Neutrophil (primary cell): Measurements from ENCODE around the gene APRT.

Experiments used
- H3K27ac ChIP-seq: fragments of 200-600 bp; sonication (generic); 2 replicates; pipeline ENCODE4 v1.5.1; 2016; ENCODE audit warnings: mild to moderate bottlenecking, moderate library complexity
- H3K27me3 ChIP-seq: fragments of 200-600 bp; sonication (generic); 2 replicates; pipeline ENCODE4 v1.6.0; 2016; ENCODE audit warnings: mild to moderate bottlenecking
- H3K36me3 ChIP-seq: fragments of 200-600 bp; sonication (generic); 2 replicates; pipeline ENCODE4 v1.5.1; 2017
- H3K4me1 ChIP-seq, 2 experiments: fragments of 200-600 bp in 1 of 2; sonication (generic) in 1 of 2; 1 replicate in 1 of 2; 2 replicates in 1 of 2; pipeline versions ENCODE4 v1.5.1 to v1.6.1; 2013 to 2016; ENCODE audit warnings: low read depth in 1 of 2, low read length in 1 of 2, mild to moderate bottlenecking in 1 of 2, moderate library complexity in 1 of 2; ENCODE audit not compliant: control insufficient read depth in 1 of 2, insufficient read depth in 1 of 2
- H3K4me3 ChIP-seq, 2 experiments: fragments of 200-600 bp in 1 of 2; sonication (generic) in 1 of 2; 1 replicate in 1 of 2; 2 replicates in 1 of 2; pipeline ENCODE4 v1.5.1; 2013 to 2016; ENCODE audit warnings: low read depth in 1 of 2, low read length in 1 of 2, mild to moderate bottlenecking in 1 of 2, moderate library complexity in 1 of 2
- H3K9me3 ChIP-seq: fragments of 200-600 bp; sonication (generic); 2 replicates; pipeline ENCODE4 v1.5.1; 2016
- TF ChIP-seq, protein P1 (sequence below): fragments of 200-600 bp; sonication (generic); IDR thresholded peaks from 2 replicates; pipeline ENCODE4 v1.5.1; 2016; ENCODE audit warnings: antibody characterized with exemption

The APRT gene

DNA sequence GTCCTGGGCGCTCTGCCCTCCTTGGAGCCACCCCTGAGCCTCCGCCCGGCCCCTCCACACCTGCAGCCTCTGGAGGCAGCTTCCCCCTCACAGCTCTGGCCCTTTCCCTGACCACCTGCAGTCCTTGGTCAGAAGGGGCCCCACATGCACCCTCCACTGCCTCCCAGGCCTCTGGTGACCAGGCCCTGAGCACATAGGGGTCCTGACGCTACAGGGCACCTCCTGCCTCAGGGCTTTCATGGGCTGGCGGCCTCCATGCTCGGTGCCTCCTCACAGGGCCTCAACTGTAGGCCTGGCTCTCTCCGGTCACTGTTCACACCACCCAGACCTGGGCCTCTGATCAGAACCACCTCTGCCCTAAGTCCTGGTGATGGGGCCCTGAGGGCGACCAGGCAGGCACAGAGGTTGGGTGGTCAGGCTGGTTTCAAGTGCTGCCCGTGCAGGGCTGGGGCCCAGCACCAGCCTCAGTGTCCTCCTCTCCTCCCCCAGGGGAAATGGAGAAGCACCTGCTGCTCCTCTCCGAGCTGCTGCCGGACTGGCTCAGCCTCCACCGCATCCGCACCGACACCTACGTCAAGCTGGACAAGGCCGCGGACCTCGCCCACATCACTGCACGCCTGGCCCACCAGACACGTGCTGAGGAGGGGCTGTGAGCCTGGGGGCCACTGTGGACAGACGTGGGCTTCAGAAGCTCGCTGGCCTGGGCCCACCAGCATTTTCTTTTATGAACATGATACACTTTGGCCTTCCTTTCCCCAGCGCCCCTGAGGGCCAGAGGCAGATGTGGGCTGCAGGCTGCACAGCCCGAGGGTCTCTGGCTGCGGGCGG lies 3.9 kb downstream of the APRT start:
- Histone ChIP-seq H3K4me1 (peaks cover 43 to 44% of the 10 kb centered on the region in 2 experiments), H3K9me3 (no peaks in the 10 kb centered on the region), H3K4me3 (no peak overlapping the region), H3K36me3 (peaks cover 10% of the 10 kb centered on the region), H3K27me3 (no peaks in the 10 kb centered on the region), H3K27ac (no peak overlapping the region)
- TF ChIP-seq, protein P1, sequence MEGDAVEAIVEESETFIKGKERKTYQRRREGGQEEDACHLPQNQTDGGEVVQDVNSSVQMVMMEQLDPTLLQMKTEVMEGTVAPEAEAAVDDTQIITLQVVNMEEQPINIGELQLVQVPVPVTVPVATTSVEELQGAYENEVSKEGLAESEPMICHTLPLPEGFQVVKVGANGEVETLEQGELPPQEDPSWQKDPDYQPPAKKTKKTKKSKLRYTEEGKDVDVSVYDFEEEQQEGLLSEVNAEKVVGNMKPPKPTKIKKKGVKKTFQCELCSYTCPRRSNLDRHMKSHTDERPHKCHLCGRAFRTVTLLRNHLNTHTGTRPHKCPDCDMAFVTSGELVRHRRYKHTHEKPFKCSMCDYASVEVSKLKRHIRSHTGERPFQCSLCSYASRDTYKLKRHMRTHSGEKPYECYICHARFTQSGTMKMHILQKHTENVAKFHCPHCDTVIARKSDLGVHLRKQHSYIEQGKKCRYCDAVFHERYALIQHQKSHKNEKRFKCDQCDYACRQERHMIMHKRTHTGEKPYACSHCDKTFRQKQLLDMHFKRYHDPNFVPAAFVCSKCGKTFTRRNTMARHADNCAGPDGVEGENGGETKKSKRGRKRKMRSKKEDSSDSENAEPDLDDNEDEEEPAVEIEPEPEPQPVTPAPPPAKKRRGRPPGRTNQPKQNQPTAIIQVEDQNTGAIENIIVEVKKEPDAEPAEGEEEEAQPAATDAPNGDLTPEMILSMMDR, result no peak

- Histone ChIP-seq H3K4me1 (peaks cover 43% of the 10 kb centered on the region in 2 experiments), H3K36me3 (peaks cover 10% of the 10 kb centered on the region), H3K27ac (no peak overlapping the region), H3K4me3 (no peak overlapping the region), H3K27me3 (no peaks in the 10 kb centered on the region), H3K9me3 (no peaks in the 10 kb centered on the region)
- TF ChIP-seq, protein P1, result no peak
These were observed 4.5 kb downstream of the APRT start for GRCh38 chr16:88807142-88807625.

- Histone ChIP-seq H3K4me3 (no peak overlapping the region), H3K9me3 (no peaks in the 10 kb centered on the region), H3K27me3 (no peaks in the 10 kb centered on the region), H3K4me1 (peaks cover 43 to 44% of the 10 kb centered on the region in 2 experiments), H3K27ac (no peak overlapping the region), H3K36me3 (peaks cover 10% of the 10 kb centered on the region)
- TF ChIP-seq, protein P1, result no peak
These were observed 5.1 kb downstream of the APRT start for GRCh38 chr16:88806491-88807111.

GRCh38 chr16:88805887-88806393 lies 5.8 kb downstream of the APRT start:
- H3K9me3 ChIP-seq, result no peaks in the 10 kb centered on the region
- H3K27ac ChIP-seq, result no peak overlapping the region
- no peaks in the 10 kb centered on the region for H3K27me3 ChIP-seq
- peaks cover 36 to 40% of the 10 kb centered on the region in 2 experiments for H3K4me1 ChIP-seq
- TF ChIP-seq, protein P1, result no peak
- no peak overlapping the region for H3K4me3 ChIP-seq
- H3K36me3 ChIP-seq, result peaks cover 10% of the 10 kb centered on the region

GRCh38 chr16:88805340-88805715 lies 6.4 kb downstream of the APRT start:
- Histone ChIP-seq H3K4me1 (peaks cover 32 to 34% of the 10 kb centered on the region in 2 experiments), H3K4me3 (no peak overlapping the region), H3K9me3 (no peaks in the 10 kb centered on the region), H3K27me3 (no peaks in the 10 kb centered on the region), H3K36me3 (peaks cover 10% of the 10 kb centered on the region), H3K27ac (no peak overlapping the region)
- TF ChIP-seq, protein P1, result no peak
